Stimulated activated CD4-positive, alpha-beta T cell treated with anti-CD3 and anti-CD28 coated beads, Interleukin-12 subunit alpha, Interleukin-12 subunit beta, amount 100 ng/mL, for 24 hours (primary cell): ENCODE results near the gene TNNC1.

Source experiments
- DNase-seq, 2 experiments: peaks; one replicate each; pipeline ENCODE4 v3.0.0-alpha.2; 2020; ENCODE audit warnings: low read depth in 2 of 2

Gene TNNC1

DNA sequence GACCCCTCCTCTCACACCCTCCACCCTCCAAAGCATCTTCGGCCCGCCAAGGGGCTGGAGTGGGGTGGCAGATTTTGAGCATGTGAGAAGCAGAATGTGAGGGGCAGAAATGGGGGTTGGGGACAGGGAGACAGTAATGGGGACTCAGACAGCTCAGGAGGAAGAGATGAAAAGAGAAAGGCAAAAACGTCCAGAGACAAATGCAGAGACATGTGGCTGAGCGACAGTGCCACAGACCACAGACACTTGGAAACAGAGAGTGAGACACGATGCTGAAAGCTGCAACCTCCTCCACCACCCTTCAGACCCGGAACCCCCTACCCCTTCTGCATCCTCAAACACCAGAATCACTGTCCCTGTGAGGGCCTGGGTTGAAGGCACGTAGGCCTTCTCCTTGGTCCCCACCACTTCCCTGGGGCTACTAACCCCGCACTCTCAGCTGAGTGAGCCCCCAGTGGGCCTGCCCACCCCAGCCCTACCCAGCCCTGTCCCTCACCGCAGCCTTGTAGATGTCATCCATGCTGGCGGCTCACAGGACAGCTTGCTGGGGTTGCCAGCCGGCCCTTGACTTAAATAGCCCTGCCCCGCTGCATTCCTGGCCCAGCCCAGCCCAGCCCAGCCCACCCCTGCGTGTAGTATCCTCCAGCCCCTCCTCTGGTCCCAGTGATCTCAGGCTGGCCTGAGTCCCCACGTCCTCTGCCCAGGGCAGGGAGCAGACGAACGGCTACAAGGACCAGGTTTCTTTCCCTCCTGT is at the start of gene TNNC1:
Gene TNNC1, minus strand, starts transcription at position 546 of the 754 bp plus-strand sequence. Its CDS starts 26 bp downstream, at position 520.
- DNase-seq: no peak

- no peak for DNase-seq
Observed at GRCh38 chr3:52502808-52503350, 49.0 kb upstream of the TNNC1 start.

DNA sequence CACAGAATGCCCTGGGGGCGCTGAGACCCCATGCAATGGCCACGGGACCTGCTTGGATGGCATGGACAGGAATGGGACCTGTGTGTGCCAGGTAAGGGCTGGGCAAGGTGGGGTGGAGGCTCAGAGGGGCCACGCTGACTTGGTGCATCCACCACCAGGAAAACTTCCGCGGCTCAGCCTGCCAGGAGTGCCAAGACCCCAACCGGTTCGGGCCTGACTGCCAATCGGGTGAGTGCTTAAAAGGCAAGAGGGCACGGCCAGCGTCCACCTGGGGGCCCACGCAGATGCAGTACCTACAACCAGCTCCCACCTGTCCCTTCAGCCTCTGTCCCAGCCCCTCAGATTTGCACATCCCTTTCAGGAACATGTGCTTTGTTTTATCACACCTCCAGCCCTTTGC is 48.2 kb upstream of the TNNC1 start:
- DNase-seq: no peak

- DNase-seq: no peak
Observed at GRCh38 chr3:52501046-52501445, 47.2 kb upstream of the TNNC1 start.

DNA sequence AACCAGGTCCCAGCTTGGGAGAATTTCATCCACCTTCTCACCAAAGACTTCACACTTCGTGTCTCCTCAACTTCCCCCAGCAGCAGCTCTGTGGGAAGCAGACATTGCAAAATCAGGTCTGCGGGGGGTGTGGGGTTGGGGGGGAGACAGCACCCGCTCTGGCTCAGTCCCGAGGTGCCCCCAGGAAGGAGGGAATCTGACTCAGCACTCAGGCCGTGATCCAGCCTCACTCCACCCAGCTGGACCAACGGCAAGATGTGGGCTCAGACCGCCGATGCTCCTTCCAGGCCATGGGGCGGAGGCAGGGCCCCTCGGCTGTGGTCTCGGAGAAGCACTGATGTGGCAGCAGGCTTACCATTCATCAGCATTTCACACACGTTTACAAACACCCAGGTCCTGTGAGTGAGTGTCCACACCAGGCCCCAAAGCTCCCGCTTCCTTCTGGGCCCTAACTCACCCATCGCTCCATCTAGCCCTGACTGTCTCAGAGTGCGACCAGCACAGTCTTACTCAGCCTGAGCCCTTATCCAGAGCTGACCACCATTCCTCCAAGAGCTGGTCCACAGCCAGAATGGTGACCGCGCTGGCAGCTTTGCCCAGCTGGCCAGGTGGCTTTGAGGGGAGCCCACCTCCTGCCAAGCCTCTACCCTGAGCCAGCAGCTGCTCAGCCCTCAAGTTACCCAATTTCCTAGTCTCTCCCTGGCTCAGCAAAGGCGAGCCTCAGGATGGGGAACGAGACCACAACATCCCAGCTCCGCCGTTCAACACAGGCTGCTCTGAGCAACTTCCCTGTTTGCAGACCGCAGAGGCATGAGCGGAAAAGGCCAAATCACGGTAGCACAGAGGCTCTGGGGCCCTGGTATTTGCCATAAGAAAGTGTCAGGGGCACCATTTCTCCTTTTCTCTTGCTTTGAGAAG is 44.6 kb upstream of the TNNC1 start:
- DNase-seq: no peak

- DNase-seq: no peak
Observed at GRCh38 chr3:52495777-52496602, 42.1 kb upstream of the TNNC1 start.

GRCh38 chr3:52494886-52495495 is 41.1 kb upstream of the TNNC1 start, which contains the start of gene STAB1:
STAB1 (plus strand) TSS chr3:52495338; CDS start chr3:52495414, 76 bp downstream.
- no peak for DNase-seq

- DNase-seq: no peak
Observed at GRCh38 chr3:52494445-52494844, 40.6 kb upstream of the TNNC1 start.

GRCh38 chr3:52493232-52494017 is 39.6 kb upstream of the TNNC1 start:
- DNase-seq: no peak

DNA sequence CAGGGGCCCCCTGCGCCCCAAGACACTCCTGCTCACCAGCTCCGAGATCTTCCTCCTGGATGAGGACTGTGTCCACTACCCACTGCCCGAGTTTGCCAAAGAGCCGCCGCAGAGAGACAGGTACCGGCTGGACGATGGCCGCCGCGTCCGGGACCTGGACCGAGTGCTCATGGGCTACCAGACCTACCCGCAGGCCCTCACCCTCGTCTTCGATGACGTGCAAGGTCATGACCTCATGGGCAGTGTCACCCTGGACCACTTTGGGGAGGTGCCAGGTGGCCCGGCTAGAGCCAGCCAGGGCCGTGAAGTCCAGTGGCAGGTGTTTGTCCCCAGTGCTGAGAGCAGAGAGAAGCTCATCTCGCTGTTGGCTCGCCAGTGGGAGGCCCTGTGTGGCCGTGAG is 38.2 kb upstream of the TNNC1 start:
- DNase-seq: no peak

DNA sequence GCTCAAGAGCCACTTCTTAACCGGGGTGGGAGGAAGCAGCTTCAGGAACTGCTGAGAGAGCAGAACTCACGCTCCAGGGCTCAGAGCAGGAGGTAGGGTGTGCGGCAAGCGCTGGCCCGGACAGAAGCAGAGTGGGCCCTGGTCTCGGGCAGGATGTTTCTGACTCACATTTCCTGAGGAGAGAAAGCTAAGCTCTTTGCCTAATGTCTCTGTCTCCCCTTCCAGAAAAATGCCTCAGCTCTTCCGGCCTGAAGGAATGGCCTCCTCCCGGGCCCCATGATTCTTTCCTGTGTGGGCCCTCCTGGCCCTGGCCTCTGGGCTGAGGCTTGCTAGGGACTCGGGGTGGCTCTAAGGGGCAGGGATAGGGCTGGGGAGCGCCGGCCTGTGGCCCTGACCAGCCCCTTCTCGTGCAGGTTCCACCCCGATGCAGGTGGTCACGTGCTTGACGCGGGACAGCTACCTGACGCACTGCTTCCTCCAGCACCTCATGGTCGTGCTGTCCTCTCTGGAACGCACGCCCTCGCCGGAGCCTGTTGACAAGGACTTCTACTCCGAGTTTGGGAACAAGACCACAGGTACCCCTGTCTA is 37.2 kb upstream of the TNNC1 start:
- no peak for DNase-seq

- DNase-seq: no peak
Observed at GRCh38 chr3:52490035-52490938, 36.4 kb upstream of the TNNC1 start.

DNA sequence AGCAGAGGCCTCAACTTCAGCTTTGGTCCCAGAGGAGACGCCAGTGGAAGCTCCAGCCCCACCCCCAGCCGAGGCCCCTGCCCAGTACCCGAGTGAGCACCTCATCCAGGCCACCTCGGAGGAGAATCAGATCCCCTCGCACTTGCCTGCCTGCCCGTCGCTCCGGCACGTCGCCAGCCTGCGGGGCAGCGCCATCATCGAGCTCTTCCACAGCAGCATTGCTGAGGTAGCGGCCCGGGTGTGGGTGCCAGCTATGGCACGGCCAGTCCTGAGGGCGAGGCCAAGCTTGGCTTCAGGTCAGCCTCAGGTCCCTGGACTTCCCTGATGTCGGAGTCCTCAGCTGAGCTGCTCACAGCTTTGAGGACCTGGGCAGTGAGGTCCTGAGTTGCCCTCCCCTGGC is 35.6 kb upstream of the TNNC1 start:
- no peak for DNase-seq

DNA sequence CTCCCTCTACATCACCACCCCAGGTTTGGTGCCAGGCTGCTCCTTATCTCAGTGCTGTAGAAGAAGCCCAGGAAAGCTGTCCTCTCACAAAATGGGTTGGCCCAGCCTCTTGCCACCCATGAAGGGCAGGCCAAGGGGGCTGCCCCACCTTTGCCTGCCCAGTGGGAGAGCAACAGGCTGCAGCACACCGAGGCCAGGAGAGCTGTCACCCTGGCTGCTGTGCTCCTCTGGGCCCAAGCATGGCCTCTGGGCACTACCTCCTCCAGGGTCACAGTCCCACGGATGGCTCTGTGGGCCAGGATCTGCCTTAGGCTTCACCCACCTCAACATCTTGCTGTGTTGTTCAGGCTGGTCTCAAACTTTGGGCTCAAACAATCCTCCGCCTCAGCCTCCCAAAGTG is 34.9 kb upstream of the TNNC1 start:
- no peak for DNase-seq

DNA sequence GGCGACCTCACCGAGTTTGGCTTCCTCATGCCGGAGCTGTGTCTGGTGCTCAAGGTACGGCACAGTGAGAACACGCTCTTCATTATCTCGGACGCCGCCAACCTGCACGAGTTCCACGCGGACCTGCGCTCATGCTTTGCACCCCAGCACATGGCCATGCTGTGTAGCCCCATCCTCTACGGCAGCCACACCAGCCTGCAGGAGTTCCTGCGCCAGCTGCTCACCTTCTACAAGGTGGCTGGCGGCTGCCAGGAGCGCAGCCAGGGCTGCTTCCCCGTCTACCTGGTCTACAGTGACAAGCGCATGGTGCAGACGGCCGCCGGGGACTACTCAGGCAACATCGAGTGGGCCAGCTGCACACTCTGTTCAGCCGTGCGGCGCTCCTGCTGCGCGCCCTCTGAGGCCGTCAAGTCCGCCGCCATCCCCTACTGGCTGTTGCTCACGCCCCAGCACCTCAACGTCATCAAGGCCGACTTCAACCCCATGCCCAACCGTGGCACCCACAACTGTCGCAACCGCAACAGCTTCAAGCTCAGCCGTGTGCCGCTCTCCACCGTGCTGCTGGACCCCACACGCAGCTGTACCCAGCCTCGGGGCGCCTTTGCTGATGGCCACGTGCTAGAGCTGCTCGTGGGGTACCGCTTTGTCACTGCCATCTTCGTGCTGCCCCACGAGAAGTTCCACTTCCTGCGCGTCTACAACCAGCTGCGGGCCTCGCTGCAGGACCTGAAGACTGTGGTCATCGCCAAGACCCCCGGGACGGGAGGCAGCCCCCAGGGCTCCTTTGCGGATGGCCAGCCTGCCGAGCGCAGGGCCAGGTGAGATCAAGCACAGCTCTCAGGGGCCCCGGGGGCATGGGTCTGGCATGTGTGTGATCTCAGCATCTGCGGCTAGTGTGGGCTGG is 34.2 kb upstream of the TNNC1 start:
- no peak for DNase-seq

DNA sequence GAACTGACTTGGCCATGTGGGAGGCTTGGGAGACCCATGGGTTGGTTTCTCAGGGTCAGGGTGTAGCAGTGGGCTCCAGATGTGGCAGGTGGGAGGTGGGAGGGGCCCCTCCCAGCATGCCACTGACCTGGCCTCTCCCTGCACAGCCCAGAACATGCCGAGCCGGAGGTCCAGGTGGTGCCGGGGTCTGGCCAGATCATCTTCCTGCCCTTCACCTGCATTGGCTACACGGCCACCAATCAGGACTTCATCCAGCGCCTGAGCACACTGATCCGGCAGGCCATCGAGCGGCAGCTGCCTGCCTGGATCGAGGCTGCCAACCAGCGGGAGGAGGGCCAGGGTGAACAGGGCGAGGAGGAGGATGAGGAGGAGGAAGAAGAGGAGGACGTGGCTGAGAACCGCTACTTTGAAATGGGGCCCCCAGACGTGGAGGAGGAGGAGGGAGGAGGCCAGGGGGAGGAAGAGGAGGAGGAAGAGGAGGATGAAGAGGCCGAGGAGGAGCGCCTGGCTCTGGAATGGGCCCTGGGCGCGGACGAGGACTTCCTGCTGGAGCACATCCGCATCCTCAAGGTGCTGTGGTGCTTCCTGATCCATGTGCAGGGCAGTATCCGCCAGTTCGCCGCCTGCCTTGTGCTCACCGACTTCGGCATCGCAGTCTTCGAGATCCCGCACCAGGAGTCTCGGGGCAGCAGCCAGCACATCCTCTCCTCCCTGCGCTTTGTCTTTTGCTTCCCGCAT is 33.4 kb upstream of the TNNC1 start:
- DNase-seq: no peak
